NB4 (cell line): ENCODE results near the gene ABCA8.
A peak's percentile ranks its signal among the peaks of the same experiment; 100 is the strongest.

Source experiments
- DNase-seq: peaks from one replicate; pipeline ENCODE4 v3.0.0; 2010; ENCODE audit warnings: low read depth
- H3K4me3 ChIP-seq: one replicate; pipeline ENCODE4 v1.5.1; 2011; ENCODE audit warnings: mild to moderate bottlenecking, low read depth, low read length, moderate library complexity
- MAX ChIP-seq: IDR thresholded peaks from 2 replicates; pipeline ENCODE4 v1.6.1; 2011; ENCODE audit warnings: low read depth, low read length
- MYC ChIP-seq: IDR thresholded peaks from 2 replicates; pipeline ENCODE4 v1.6.1; 2011; ENCODE audit warnings: low read depth, low read length
- POLR2A ChIP-seq: IDR thresholded peaks from 2 replicates; pipeline ENCODE4 v1.6.1; 2011; ENCODE audit warnings: mild to moderate bottlenecking; ENCODE audit not compliant: insufficient read length; ENCODE audit errors: extremely low read depth
- TF ChIP-seq, protein P1 (sequence below): IDR thresholded peaks from one replicate; pipeline ENCODE4 v1.5.1; 2012; ENCODE audit warnings: low read depth, low read length

Gene ABCA8

GRCh38 chr17:68927516-68927915, 27.7 kb downstream of the ABCA8 start:
- no peak overlapping the region for H3K4me3 ChIP-seq
- DNase-seq = no peak
- TF ChIP-seq MAX (no peak), MYC (no peak), POLR2A (no peak)
- TF ChIP-seq, protein P1, sequence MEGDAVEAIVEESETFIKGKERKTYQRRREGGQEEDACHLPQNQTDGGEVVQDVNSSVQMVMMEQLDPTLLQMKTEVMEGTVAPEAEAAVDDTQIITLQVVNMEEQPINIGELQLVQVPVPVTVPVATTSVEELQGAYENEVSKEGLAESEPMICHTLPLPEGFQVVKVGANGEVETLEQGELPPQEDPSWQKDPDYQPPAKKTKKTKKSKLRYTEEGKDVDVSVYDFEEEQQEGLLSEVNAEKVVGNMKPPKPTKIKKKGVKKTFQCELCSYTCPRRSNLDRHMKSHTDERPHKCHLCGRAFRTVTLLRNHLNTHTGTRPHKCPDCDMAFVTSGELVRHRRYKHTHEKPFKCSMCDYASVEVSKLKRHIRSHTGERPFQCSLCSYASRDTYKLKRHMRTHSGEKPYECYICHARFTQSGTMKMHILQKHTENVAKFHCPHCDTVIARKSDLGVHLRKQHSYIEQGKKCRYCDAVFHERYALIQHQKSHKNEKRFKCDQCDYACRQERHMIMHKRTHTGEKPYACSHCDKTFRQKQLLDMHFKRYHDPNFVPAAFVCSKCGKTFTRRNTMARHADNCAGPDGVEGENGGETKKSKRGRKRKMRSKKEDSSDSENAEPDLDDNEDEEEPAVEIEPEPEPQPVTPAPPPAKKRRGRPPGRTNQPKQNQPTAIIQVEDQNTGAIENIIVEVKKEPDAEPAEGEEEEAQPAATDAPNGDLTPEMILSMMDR = no peak

GRCh38 chr17:68924793-68925720, 30.1 kb downstream of the ABCA8 start:
- TF ChIP-seq, protein P1 = no peak
- TF ChIP-seq POLR2A = no peak
- no peak for TF ChIP-seq MAX
- no peak for TF ChIP-seq MYC
- DNase-seq = no peak
- H3K4me3 ChIP-seq = no peak overlapping the region

DNA sequence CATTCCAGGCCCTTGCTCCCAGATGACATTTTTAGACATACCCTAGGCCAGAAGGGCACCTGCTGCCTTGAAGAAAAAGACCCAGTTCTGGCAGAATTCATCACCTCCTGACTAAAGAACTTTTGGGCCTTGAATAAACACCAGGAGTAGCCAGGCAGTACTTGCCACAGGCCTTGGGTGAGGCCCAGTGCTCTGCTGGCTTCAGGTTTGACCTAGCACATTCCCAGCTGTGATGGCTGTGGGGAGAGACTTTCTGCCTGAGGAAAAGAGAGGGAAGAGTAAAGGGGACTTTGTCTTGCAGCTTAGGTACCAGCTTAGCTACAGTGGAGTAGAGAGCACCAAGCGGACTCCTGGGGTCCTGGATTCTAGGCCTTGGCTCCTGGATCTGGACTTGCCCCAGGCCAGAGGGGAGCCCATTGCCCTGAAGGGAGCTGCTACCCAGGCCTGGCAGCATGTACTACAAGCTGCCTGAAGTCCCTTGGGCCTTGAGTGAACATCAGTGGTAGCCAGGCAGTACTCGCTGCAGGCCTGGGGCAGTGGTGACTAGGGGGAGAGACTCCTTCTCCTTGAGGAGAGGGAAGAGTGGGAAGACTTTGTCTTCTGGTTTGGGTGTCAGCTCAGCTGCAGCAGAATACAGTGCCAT, 44.3 kb downstream of the ABCA8 start:
- H3K4me3 ChIP-seq = no peak overlapping the region
- TF ChIP-seq, protein P1 = no peak
- TF ChIP-seq POLR2A = no peak
- no peak for TF ChIP-seq MYC
- TF ChIP-seq MAX = no peak
- DNase-seq = no peak

GRCh38 chr17:68910251-68910705, 44.9 kb downstream of the ABCA8 start:
- H3K4me3 ChIP-seq = no peak overlapping the region
- peak; percentile 4 for DNase-seq
- no peak for TF ChIP-seq MAX
- TF ChIP-seq, protein P1 = no peak

GRCh38 chr17:68909066-68909465, 46.1 kb downstream of the ABCA8 start:
- DNase-seq = peak; percentile 86

More at GRCh38 chr17:68909066-68909465, 46.1 kb downstream of the ABCA8 start:
- no peak overlapping the region for H3K4me3 ChIP-seq
- TF ChIP-seq, protein P1 = no peak
